ENCODE measurements around the gene RFX7.

The RFX7 gene

GRCh38 chr15:56234804-56235203, 8.9 kb downstream of the RFX7 start:
- Histone ChIP-seq H3K27ac (ENCODE audit: low read depth, low read length) (no peak overlapping the region), H3K14ac (ENCODE audit: low read length) (no peak overlapping the region), H3K36me3 (ENCODE audit: control insufficient read depth in 1 of 2, insufficient read depth in 2 of 2, low read length in 2 of 2) (peaks cover 7 to 8% of the 10 kb centered on the region in 2 experiments), H3K4ac (ENCODE audit: low read depth, low read length) (no peak overlapping the region), H3K9ac (ENCODE audit: low read length) (no peak overlapping the region), H3K4me2 (ENCODE audit: low read length) (no peak overlapping the region), H3K23ac (ENCODE audit: low read length) (no peak overlapping the region), H3K18ac (ENCODE audit: low read length) (no peak overlapping the region), H2BK12ac (ENCODE audit: low read length) (no peak overlapping the region), H3K4me3 (ENCODE audit: low read depth, low read length) (no peak overlapping the region), H3K79me1 (ENCODE audit: low read length) (no peaks in the 10 kb centered on the region), H2AFZ (ENCODE audit: insufficient read depth, low read length, poor library complexity) (no peak overlapping the region), H2BK120ac (ENCODE audit: insufficient read depth, low read length, poor library complexity) (no peak overlapping the region), H3K4me1 (ENCODE audit: control insufficient read depth in 1 of 2, insufficient read depth in 2 of 2, low read length in 2 of 2) (no peaks in the 10 kb centered on the region), H4K8ac (ENCODE audit: low read depth, low read length) (no peak overlapping the region), H4K91ac (ENCODE audit: low read depth, low read length) (no peak overlapping the region), H3K79me2 (ENCODE audit: control insufficient read depth, insufficient read depth, low read length, poor library complexity) (no peaks in the 10 kb centered on the region), H2AK5ac (ENCODE audit: low read length) (no peak overlapping the region), H2BK5ac (ENCODE audit: low read depth, low read length, poor library complexity) (no peak overlapping the region), H4K12ac (ENCODE audit: low read depth, low read length) (no peak overlapping the region), H3K27me3 (ENCODE audit: insufficient read depth, low read length) (no peaks in the 10 kb centered on the region), H3K9me3 (ENCODE audit: insufficient read depth, low read depth, low read length) (peaks cover 6% of the 10 kb centered on the region)
- WGBS (ENCODE audit: extremely low coverage, insufficient coverage, insufficient read length): no CpG with 5 or more reads among the region's 4 CpGs
- peak in 1 of 2 donors; percentile 14 for DNase-seq

GRCh38 chr15:56233549-56233948, 10.1 kb downstream of the RFX7 start:
- Histone ChIP-seq H3K27me3 (ENCODE audit: insufficient read depth, low read length) (no peaks in the 10 kb centered on the region), H3K4ac (ENCODE audit: low read depth, low read length) (no peak overlapping the region), H2BK12ac (ENCODE audit: low read length) (no peak overlapping the region), H4K91ac (ENCODE audit: low read depth, low read length) (no peak overlapping the region), H4K12ac (ENCODE audit: low read depth, low read length) (no peak overlapping the region), H2BK5ac (ENCODE audit: low read depth, low read length, poor library complexity) (no peak overlapping the region), H3K4me2 (ENCODE audit: low read length) (no peak overlapping the region), H3K36me3 (ENCODE audit: control insufficient read depth in 1 of 2, insufficient read depth in 2 of 2, low read length in 2 of 2) (peaks cover 7 to 9% of the 10 kb centered on the region in 2 experiments), H2BK120ac (ENCODE audit: insufficient read depth, low read length, poor library complexity) (no peak overlapping the region), H2AFZ (ENCODE audit: insufficient read depth, low read length, poor library complexity) (no peak overlapping the region), H3K79me2 (ENCODE audit: control insufficient read depth, insufficient read depth, low read length, poor library complexity) (no peaks in the 10 kb centered on the region), H2AK5ac (ENCODE audit: low read length) (no peak overlapping the region), H3K9me3 (ENCODE audit: insufficient read depth, low read depth, low read length) (peaks cover 6% of the 10 kb centered on the region), H3K4me3 (ENCODE audit: low read depth, low read length) (no peak overlapping the region), H3K79me1 (ENCODE audit: low read length) (no peaks in the 10 kb centered on the region), H4K8ac (ENCODE audit: low read depth, low read length) (no peak overlapping the region), H3K18ac (ENCODE audit: low read length) (no peak overlapping the region), H3K14ac (ENCODE audit: low read length) (no peak overlapping the region), H3K27ac (ENCODE audit: low read depth, low read length) (no peak overlapping the region), H3K9ac (ENCODE audit: low read length) (no peak overlapping the region), H3K23ac (ENCODE audit: low read length) (no peak overlapping the region), H3K4me1 (ENCODE audit: control insufficient read depth in 1 of 2, insufficient read depth in 2 of 2, low read length in 2 of 2) (no peaks in the 10 kb centered on the region)
- no CpG with 5 or more reads among the region's 3 CpGs for WGBS (ENCODE audit: extremely low coverage, insufficient coverage, insufficient read length)
- DNase-seq: no peak

- Histone ChIP-seq H3K4me1 (ENCODE audit: control insufficient read depth in 1 of 2, insufficient read depth in 2 of 2, low read length in 2 of 2) (no peaks in the 10 kb centered on the region), H4K91ac (ENCODE audit: low read depth, low read length) (no peak overlapping the region), H3K23ac (ENCODE audit: low read length) (no peak overlapping the region), H3K18ac (ENCODE audit: low read length) (no peak overlapping the region), H2AFZ (ENCODE audit: insufficient read depth, low read length, poor library complexity) (no peak overlapping the region), H2AK5ac (ENCODE audit: low read length) (no peak overlapping the region), H3K79me1 (ENCODE audit: low read length) (no peaks in the 10 kb centered on the region), H3K36me3 (ENCODE audit: control insufficient read depth in 1 of 2, insufficient read depth in 2 of 2, low read length in 2 of 2) (peaks cover 7 to 9% of the 10 kb centered on the region in 2 experiments), H4K8ac (ENCODE audit: low read depth, low read length) (no peak overlapping the region), H2BK12ac (ENCODE audit: low read length) (no peak overlapping the region), H3K4ac (ENCODE audit: low read depth, low read length) (no peak overlapping the region), H3K9ac (ENCODE audit: low read length) (no peak overlapping the region), H3K4me2 (ENCODE audit: low read length) (no peak overlapping the region), H4K12ac (ENCODE audit: low read depth, low read length) (no peak overlapping the region), H3K4me3 (ENCODE audit: low read depth, low read length) (no peak overlapping the region), H3K14ac (ENCODE audit: low read length) (no peak overlapping the region), H3K79me2 (ENCODE audit: control insufficient read depth, insufficient read depth, low read length, poor library complexity) (no peaks in the 10 kb centered on the region), H2BK5ac (ENCODE audit: low read depth, low read length, poor library complexity) (no peak overlapping the region), H3K9me3 (ENCODE audit: insufficient read depth, low read depth, low read length) (peaks cover 6% of the 10 kb centered on the region), H2BK120ac (ENCODE audit: insufficient read depth, low read length, poor library complexity) (no peak overlapping the region), H3K27ac (ENCODE audit: low read depth, low read length) (no peak overlapping the region), H3K27me3 (ENCODE audit: insufficient read depth, low read length) (no peaks in the 10 kb centered on the region)
- no CpG with 5 or more reads among the region's 3 CpGs for WGBS (ENCODE audit: extremely low coverage, insufficient coverage, insufficient read length)
- DNase-seq: no peak
Observed at GRCh38 chr15:56232058-56232457, 11.6 kb downstream of the RFX7 start.

- Histone ChIP-seq H2BK12ac (ENCODE audit: low read length) (no peak overlapping the region), H3K27me3 (ENCODE audit: insufficient read depth, low read length) (no peaks in the 10 kb centered on the region), H3K4me1 (ENCODE audit: control insufficient read depth in 1 of 2, insufficient read depth in 2 of 2, low read length in 2 of 2) (no peaks in the 10 kb centered on the region), H3K4me3 (ENCODE audit: low read depth, low read length) (no peak overlapping the region), H4K12ac (ENCODE audit: low read depth, low read length) (no peak overlapping the region), H3K79me1 (ENCODE audit: low read length) (no peaks in the 10 kb centered on the region), H2AK5ac (ENCODE audit: low read length) (no peak overlapping the region), H3K4ac (ENCODE audit: low read depth, low read length) (no peak overlapping the region), H3K4me2 (ENCODE audit: low read length) (no peak overlapping the region), H3K14ac (ENCODE audit: low read length) (no peak overlapping the region), H3K9me3 (ENCODE audit: insufficient read depth, low read depth, low read length) (peaks cover 6% of the 10 kb centered on the region), H2BK5ac (ENCODE audit: low read depth, low read length, poor library complexity) (no peak overlapping the region), H3K79me2 (ENCODE audit: control insufficient read depth, insufficient read depth, low read length, poor library complexity) (no peaks in the 10 kb centered on the region), H2BK120ac (ENCODE audit: insufficient read depth, low read length, poor library complexity) (no peak overlapping the region), H3K23ac (ENCODE audit: low read length) (no peak overlapping the region), H3K36me3 (ENCODE audit: control insufficient read depth in 1 of 2, insufficient read depth in 2 of 2, low read length in 2 of 2) (peaks cover 7 to 9% of the 10 kb centered on the region in 2 experiments), H3K18ac (ENCODE audit: low read length) (no peak overlapping the region), H3K9ac (ENCODE audit: low read length) (no peak overlapping the region), H4K91ac (ENCODE audit: low read depth, low read length) (no peak overlapping the region), H4K8ac (ENCODE audit: low read depth, low read length) (no peak overlapping the region), H2AFZ (ENCODE audit: insufficient read depth, low read length, poor library complexity) (no peak overlapping the region), H3K27ac (ENCODE audit: low read depth, low read length) (no peak overlapping the region)
- DNase-seq: no peak
Observed at GRCh38 chr15:56228854-56229253, 14.8 kb downstream of the RFX7 start.

Data from trophoblast cell (in vitro differentiated cells and primary cell).